K562 (cell line): ENCODE data around the gene SLC43A2. TPM values are rescaled to one million over a fixed set of nuclear protein-coding genes. Genes with fewer than 3 reads are reported as not detected.

Source experiments
- ATAC-seq: fragments of 200-7000 bp; cut with Tn5 transposase; 3 replicates; pipeline ENCODE4 v1.9.1; 2020; ENCODE audit warnings: moderate library complexity
- BruUV-seq: library from RNA; stranded (reverse); fragments of 400-500 nt; replicated peaks from 2 replicates; lab custom pipeline; 2021; lab: Mats Ljungman, UMichigan
- CTCF ChIA-PET: fragments of 300-600 bp; formaldehyde crosslinking; extraction: SDS; loops from one replicate; lab custom pipeline; 2021; ENCODE audit warnings: low intra/inter-chr PET ratio; lab: Yijun Ruan, JAX
- POLR2A ChIA-PET: fragments of 300-600, 350-650 bp; sonication (Branson Sonifier 250); formaldehyde crosslinking; extraction: SDS; loops from one replicate; lab custom pipeline; 2021; ENCODE audit warnings: antibody characterized with exemption, inconsistent platforms; lab: Yijun Ruan, JAX
- DNase-seq, 4 experiments: peaks; one replicate each; pipeline versions ENCODE4 v3.0.0 to v3.0.0-alpha.2; 2011 to 2018; ENCODE audit warnings: low spot score in 3 of 4, mixed read lengths in 3 of 4; ENCODE audit errors: extremely low read depth in 1 of 4
- FAIRE-seq: peaks from 2 replicates; lab custom pipeline; 2011; peaks lifted over from hg19 to GRCh38; lab: Jason Lieb, UNC
- H2AFZ ChIP-seq: 2 replicates; pipeline ENCODE4 v1.6.0; 2011; ENCODE audit warnings: low read depth, low read length, control low read depth, inconsistent platforms
- H3K27ac ChIP-seq: fragments of 200-600 bp; 3 replicates; pipeline ENCODE4 v1.8.0; 2011; ENCODE audit warnings: low read depth, mild to moderate bottlenecking, control low read depth, inconsistent platforms, low read length, moderate library complexity, mixed read lengths; ENCODE audit errors: extremely low read depth
- H3K27me3 ChIP-seq, 2 experiments: fragments of 300-600 bp in 1 of 2; 2 replicates in 1 of 2; 3 replicates in 1 of 2; pipeline versions ENCODE4 v1.6.0 to v1.8.0; 2011; ENCODE audit warnings: inconsistent platforms in 2 of 2, low read length in 2 of 2, mild to moderate bottlenecking in 1 of 2, mixed read lengths in 1 of 2, moderate library complexity in 1 of 2; ENCODE audit not compliant: control insufficient read depth in 2 of 2, insufficient read depth in 2 of 2
- H3K36me3 ChIP-seq: fragments of 300-600 bp; 3 replicates; pipeline ENCODE4 v1.8.0; 2011; ENCODE audit warnings: mild to moderate bottlenecking, low read length, inconsistent platforms; ENCODE audit not compliant: control insufficient read depth, insufficient read depth
- H3K4me1 ChIP-seq, 2 experiments: fragments of 200-600 bp in 1 of 2; replicated peaks in 1 of 2; 2 replicates in 1 of 2; 3 replicates in 1 of 2; pipeline versions ENCODE4 v1.5.1 to v1.8.0; 2011; ENCODE audit warnings: inconsistent platforms in 2 of 2, low read length in 2 of 2, mild to moderate bottlenecking in 1 of 2, mixed read lengths in 1 of 2, moderate library complexity in 1 of 2; ENCODE audit not compliant: control insufficient read depth in 2 of 2, insufficient read depth in 2 of 2
- H3K4me2 ChIP-seq: 2 replicates; pipeline ENCODE4 v1.6.1; 2011; ENCODE audit warnings: low read length, control low read depth, inconsistent platforms, mixed read lengths; ENCODE audit not compliant: insufficient read depth
- H3K4me3 ChIP-seq: fragments of 200-600 bp; sonication (generic), shearing (Covaris generic); 2 replicates; pipeline ENCODE4 v1.5.1; 2016; ENCODE audit warnings: control low read depth, inconsistent platforms
- H3K79me2 ChIP-seq: fragments of 200-600 bp; 3 replicates; pipeline ENCODE4 v1.8.0; 2011; ENCODE audit warnings: low read length, inconsistent platforms; ENCODE audit not compliant: control insufficient read depth, insufficient read depth
- H3K9ac ChIP-seq, 2 experiments: 2 replicates each; pipeline versions ENCODE4 v1.6.0 to v1.6.1; 2011; ENCODE audit warnings: low read depth in 2 of 2, low read length in 2 of 2, control low read depth in 1 of 2, inconsistent platforms in 1 of 2, mild to moderate bottlenecking in 1 of 2, mixed read lengths in 1 of 2; ENCODE audit not compliant: insufficient read depth in 1 of 2
- H3K9me1 ChIP-seq: one replicate; pipeline ENCODE4 v1.6.0; 2011; ENCODE audit warnings: inconsistent platforms, mild to moderate bottlenecking, low read length, moderate library complexity; ENCODE audit not compliant: control insufficient read depth, insufficient read depth
- H3K9me3 ChIP-seq: replicated peaks from 2 replicates; pipeline ENCODE4 v1.5.1; 2011; ENCODE audit warnings: low read depth, low read length, inconsistent platforms; ENCODE audit not compliant: control insufficient read depth, insufficient read depth
- H4K20me1 ChIP-seq: replicated peaks from 2 replicates; pipeline ENCODE4 v1.6.1; 2011; ENCODE audit warnings: low read length, inconsistent platforms, mixed read lengths; ENCODE audit not compliant: control insufficient read depth, insufficient read depth
- BMI1 ChIP-seq: fragments of 150-350 bp; IDR thresholded peaks from 2 replicates; pipeline ENCODE4 v1.6.1; 2014; ENCODE audit warnings: low read length
- CBFA2T2 ChIP-seq: fragments of 450-650 bp; conservative IDR thresholded peaks from 2 replicates; pipeline ENCODE4 v1.6.1; 2017; ENCODE audit warnings: mild to moderate bottlenecking
- CBFA2T3 ChIP-seq: fragments of 450-650 bp; IDR thresholded peaks from 2 replicates; pipeline ENCODE4 v1.6.1; 2017
- CBX2 ChIP-seq: fragments of 200-600 bp; sonication (generic); IDR thresholded peaks from one replicate; pipeline ENCODE4 v1.6.1; 2012; ENCODE audit warnings: mild to moderate bottlenecking, low read length, inconsistent platforms; ENCODE audit not compliant: insufficient read depth, poor library complexity, severe bottlenecking
- DNMT1 ChIP-seq: fragments of 450-650 bp; IDR thresholded peaks from 2 replicates; pipeline ENCODE4 v1.6.1; 2016; ENCODE audit warnings: antibody characterized with exemption, mild to moderate bottlenecking
- EGR1 ChIP-seq: fragments of 450-650 bp; conservative IDR thresholded peaks from 2 replicates; pipeline ENCODE4 v1.6.1; 2017; ENCODE audit warnings: mild to moderate bottlenecking
- GTF2A2 ChIP-seq: IDR thresholded peaks from 2 replicates; pipeline ENCODE4 v1.6.1; 2016; ENCODE audit warnings: mild to moderate bottlenecking, missing genetic modification characterization, missing compliant biosample characterization
- HNRNPH1 ChIP-seq: fragments of 200-400 bp; formaldehyde crosslinking; optimal IDR thresholded peaks from 2 replicates; pipeline ENCODE3; 2017; ENCODE audit warnings: low read depth, mild to moderate bottlenecking, low read length, moderate library complexity
- KDM1A ChIP-seq, 2 experiments: fragments of 450-650 bp; IDR thresholded peaks; 2 replicates each; pipeline ENCODE4 v1.6.1; 2016; ENCODE audit warnings: mild to moderate bottlenecking in 2 of 2
- LEF1 ChIP-seq: fragments of 450-650 bp; IDR thresholded peaks from 2 replicates; pipeline ENCODE4 v1.6.1; 2016; ENCODE audit warnings: mild to moderate bottlenecking
- MITF ChIP-seq: IDR thresholded peaks from 2 replicates; pipeline ENCODE4 v1.6.1; 2014; ENCODE audit warnings: antibody characterized with exemption
- MTA3 ChIP-seq: fragments of 450-650 bp; formaldehyde crosslinking; IDR thresholded peaks from 2 replicates; pipeline ENCODE4 v1.6.1; 2017; ENCODE audit warnings: mild to moderate bottlenecking, borderline replicate concordance
- POLR2G ChIP-seq: fragments of 200-400 bp; formaldehyde crosslinking; IDR thresholded peaks from 2 replicates; pipeline ENCODE4 v1.6.1; 2017; ENCODE audit warnings: low read depth, mild to moderate bottlenecking, antibody characterized with exemption, low read length, moderate library complexity
- PPARD ChIP-seq: fragments of 250-450 bp; sonication (Bioruptor Pico); IDR thresholded peaks from 2 replicates; pipeline ENCODE4 v1.8.0; 2022; ENCODE audit warnings: inconsistent platforms, mild to moderate bottlenecking, moderate library complexity
- PTTG1 ChIP-seq: fragments of 450-650 bp; IDR thresholded peaks from 2 replicates; pipeline ENCODE4 v1.6.1; 2016; ENCODE audit warnings: low read depth, mild to moderate bottlenecking, missing genetic modification characterization, missing compliant biosample characterization
- RAD21 ChIP-seq, 2 experiments: fragments of 250-450 bp in 1 of 2; fragments of 450-650 bp in 1 of 2; sonication (Bioruptor Pico) in 1 of 2; formaldehyde crosslinking in 1 of 2; IDR thresholded peaks in 1 of 2; conservative IDR thresholded peaks in 1 of 2; 2 replicates each; pipeline versions ENCODE4 v1.4.0 to v1.8.0; 2020 to 2022; ENCODE audit warnings: mild to moderate bottlenecking in 2 of 2, moderate library complexity in 1 of 2
- RCOR1 ChIP-seq, 2 experiments: IDR thresholded peaks; 2 replicates each; pipeline ENCODE4 v1.6.1; 2012; ENCODE audit warnings: low read depth in 2 of 2, low read length in 2 of 2, borderline replicate concordance in 1 of 2, improper control_type of control experiment in 1 of 2
- TAF15 ChIP-seq: fragments of 200-400 bp; formaldehyde crosslinking; IDR thresholded peaks from 2 replicates; pipeline ENCODE4 v1.6.1; 2017; ENCODE audit warnings: mild to moderate bottlenecking, low read depth, low read length, moderate library complexity
- ZNF212 ChIP-seq: fragments of 450-650 bp; formaldehyde crosslinking; IDR thresholded peaks from 2 replicates; pipeline ENCODE4 v1.4.0; 2020; ENCODE audit warnings: mild to moderate bottlenecking
- ZNF668 ChIP-seq: fragments of 250-450 bp; sonication (Bioruptor Pico); IDR thresholded peaks from 2 replicates; pipeline ENCODE4 v1.8.0; 2022; ENCODE audit warnings: mild to moderate bottlenecking, inconsistent platforms
- WGBS: fragments of 100-300 bp; shearing (Covaris generic); methylation state at CpG from one replicate; pipeline ENCODE4 v1.1.6; 2016; ENCODE audit warnings: low coverage, mixed read lengths; ENCODE audit not compliant: insufficient coverage; ENCODE audit errors: missing lambda C conversion rate; 5-methylcytosine and 5-hydroxymethylcytosine counted together
- in situ Hi-C: fragments of 300-500 bp; cut with MboI; formaldehyde crosslinking; loops from 4 replicates; pipeline ENCODE4 v1.15.0; 2018; ENCODE audit warnings: inconsistent platforms, mixed read lengths
- intact Hi-C: fragments of 100-400 bp; cut with micrococcal nuclease; formaldehyde crosslinking; loops from 2 replicates; pipeline ENCODE4 v1.14.2; 2022
- polyA plus RNA-seq, 8 experiments: library from polyadenylated mRNA; depleted of rRNA in 4 of 8; stranded (reverse) in 5 of 8; unstranded in 3 of 8; fragments of >200 nt; fragmentation: Nextera tagmentation in 2 of 8; fragmentation: Illumina TruSeq in 1 of 8; extraction: Ambion mirVana in 2 of 8; extraction: Trizol in 1 of 8; gene quantifications; 2 replicates each; pipeline versions ENCODE4 v1.2.1 to v1.2.3, GENCODE V29; 2011 to 2014; ENCODE audit warnings: inconsistent platforms in 1 of 8, missing spikeins in 1 of 8
- total RNA-seq, 7 experiments: library from RNA; depleted of rRNA in 6 of 7; stranded (reverse); fragments of >200 nt in 6 of 7; fragmentation: Illumina TruSeq in 2 of 7; extraction: Trizol in 2 of 7; gene quantifications; 2 replicates each; pipeline versions ENCODE4 v1.2.1 to v1.2.3, GENCODE V29; 2011 to 2021; ENCODE audit warnings: low replicate concordance in 1 of 7

SLC43A2 gene
- total and polyA plus RNA-seq, 9 of the 15 experiments (the other 6 are each of a cell fraction or from before 2014, with no cell fraction given): 0.03 to 10.2 (median 3.6) TPM

- Histone ChIP-seq H3K36me3 (peaks cover 90% of the 10 kb centered on the region), H3K4me3 (no peak overlapping the region), H4K20me1 (no peaks in the 10 kb centered on the region), H3K9ac (no peak overlapping the region), H3K27ac (no peak overlapping the region; the same call in 2 of the 3 replicates), H3K9me1 (no peaks in the 10 kb centered on the region), H2AFZ (no peak overlapping the region), H3K4me1 (no peaks in the 10 kb centered on the region; a peak in 1 of 5 replicates), H3K4me2 (no peak overlapping the region), H3K9me3 (no peaks in the 10 kb centered on the region), H3K27me3 (no peaks in the 10 kb centered on the region), H3K79me2 (no peaks in the 10 kb centered on the region; the same call in 2 of the 3 replicates)
- intact Hi-C loops (no loop called here), in situ Hi-C loops (no loop called here)
- 74% methylated on average over 8 of the region's 9 CpGs for WGBS
- BruUV-seq: no TSS peak
- TF ChIP-seq ZNF212 (CRISPR knock-in tag): no peak
- no peak for TF ChIP-seq LEF1
- 0 out of 2 replicates have a peak, but pooled peaks have one; percentile 4 for TF ChIP-seq CBFA2T2
- peak; percentile 87 for TF ChIP-seq EGR1
- TF ChIP-seq BMI1: no peak
- TF ChIP-seq PPARD (CRISPR knock-in tag): no peak
- TF ChIP-seq TAF15: no peak
- no peak for TF ChIP-seq KDM1A (IDR thresholded peaks at IDR 0.05)
- no peak for TF ChIP-seq HNRNPH1
- TF ChIP-seq POLR2G: no peak
- TF ChIP-seq DNMT1: no peak
- no peak for TF ChIP-seq MTA3
- peak; percentile 53 for TF ChIP-seq CBFA2T3
- TF ChIP-seq PTTG1 (tag): no peak
- no peak for TF ChIP-seq RCOR1 (IDR thresholded peaks at IDR 0.05; ENCODE audit: borderline replicate concordance in 1 of 2, low read depth in 2 of 2, low read length in 2 of 2)
- no peak for TF ChIP-seq MITF
- TF ChIP-seq GTF2A2: no peak
- no peak for TF ChIP-seq ZNF668 (CRISPR knock-in tag)
- TF ChIP-seq RAD21 (CRISPR knock-in tag; conservative IDR thresholded peaks at IDR 0.05 in 1 of 2, IDR thresholded peaks at IDR 0.05 in 1 of 2): no peak
- no peak for TF ChIP-seq CBX2
- ATAC-seq: no peak
- CTCF ChIA-PET: no interaction called here
- POLR2A ChIA-PET: interaction anchor here (1.0 to 2.3 kb wide), 3 partner anchors 9 to 46 kb away, joined by 3 to 15 read pairs (median 8); partner anchors contain the start of gene RILP
- FAIRE-seq: peak; percentile 65
- DNase-seq: peak in 1 of 4 experiments; percentile 42
Observed at GRCh38 chr17:1658100-1658499, 29.5 kb upstream of the SLC43A2 start.
